GM19438 (cell line): ENCODE measurements around the gene BICRA.
A peak's percentile ranks its signal among the peaks of the same experiment; 100 is the strongest.

ENCODE experiments used
- ATAC-seq: cut with Tn5 transposase; IDR thresholded peaks from one replicate; pipeline ENCODE4 v1.9.1; 2021; ENCODE audit warnings: low read depth; ENCODE audit not compliant: unreplicated experiment

BICRA gene

DNA sequence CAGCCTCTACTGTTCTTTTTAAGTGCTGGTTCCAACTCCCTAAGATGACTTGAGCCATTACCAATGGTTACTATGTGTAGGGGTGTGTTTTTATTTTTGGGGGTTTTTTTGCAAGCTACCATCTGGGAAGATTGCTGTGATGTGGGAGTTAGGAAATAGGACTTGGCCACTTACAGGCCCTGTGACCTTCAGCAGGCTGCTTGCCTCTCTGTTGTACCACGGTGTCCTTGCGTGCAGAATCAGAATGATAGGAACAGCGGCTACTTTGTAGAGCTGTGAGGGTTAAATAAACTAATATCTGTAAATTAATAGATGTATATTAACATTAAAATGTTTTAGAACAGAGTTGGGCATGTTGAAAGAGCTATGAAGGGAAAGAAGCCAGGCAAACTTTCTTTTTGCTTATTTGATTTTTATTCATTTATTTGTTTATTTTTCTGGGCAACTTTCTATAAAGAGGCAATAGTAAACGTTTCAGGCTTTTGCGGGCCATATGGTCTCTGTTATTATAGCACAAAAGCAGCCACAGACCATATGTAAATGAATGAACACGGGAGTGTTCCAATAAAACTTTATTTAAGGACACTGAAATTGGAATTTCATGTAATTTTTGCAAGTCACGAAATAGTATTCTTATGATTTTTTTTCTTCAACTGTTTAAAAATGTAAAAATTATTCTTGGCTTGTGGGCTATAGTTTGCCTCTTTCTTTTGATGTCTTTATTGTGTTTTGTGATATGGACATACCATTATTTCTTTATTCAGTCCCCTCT lies 77.9 kb downstream of the BICRA start:
- no peak for ATAC-seq

DNA sequence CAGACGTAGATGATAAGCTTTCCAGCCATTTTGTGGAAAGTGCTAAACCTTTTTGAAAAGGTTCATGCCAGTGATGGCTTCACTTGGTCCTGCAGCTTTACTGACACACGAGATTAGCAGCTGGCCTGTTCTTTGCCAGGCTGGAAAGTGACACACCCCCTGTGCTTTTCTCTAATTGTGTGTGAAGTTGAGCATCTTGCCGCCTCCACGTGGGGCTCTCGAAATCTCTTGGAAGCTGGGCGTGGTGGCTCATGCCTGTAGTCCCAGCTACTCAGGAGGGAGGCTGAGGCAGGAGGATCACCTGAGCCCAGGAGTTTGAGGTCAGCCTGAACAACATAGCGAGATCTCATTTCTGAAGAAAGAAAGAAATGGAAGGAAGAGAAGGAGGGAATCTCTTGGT lies 79.0 kb downstream of the BICRA start:
- ATAC-seq, result no peak

DNA sequence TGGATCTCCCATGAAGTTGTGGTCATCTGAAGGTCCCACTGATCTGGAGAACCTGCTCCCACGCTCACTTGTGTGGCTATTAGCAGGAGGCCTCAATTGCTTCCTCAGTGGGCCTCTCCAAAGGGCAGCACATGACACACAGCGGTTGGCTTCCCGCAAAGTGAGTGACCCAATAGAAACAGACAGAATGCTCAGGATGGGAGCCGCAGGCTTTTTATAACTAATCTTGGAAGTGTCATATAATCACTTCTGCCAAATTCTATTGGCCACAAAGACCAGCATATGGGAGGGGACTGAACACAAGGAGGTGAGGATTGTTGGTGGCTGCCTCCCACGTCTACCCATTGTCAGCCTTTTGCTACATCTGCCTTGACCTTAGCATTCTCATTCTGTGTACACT lies 82.2 kb downstream of the BICRA start:
- ATAC-seq, result no peak

DNA sequence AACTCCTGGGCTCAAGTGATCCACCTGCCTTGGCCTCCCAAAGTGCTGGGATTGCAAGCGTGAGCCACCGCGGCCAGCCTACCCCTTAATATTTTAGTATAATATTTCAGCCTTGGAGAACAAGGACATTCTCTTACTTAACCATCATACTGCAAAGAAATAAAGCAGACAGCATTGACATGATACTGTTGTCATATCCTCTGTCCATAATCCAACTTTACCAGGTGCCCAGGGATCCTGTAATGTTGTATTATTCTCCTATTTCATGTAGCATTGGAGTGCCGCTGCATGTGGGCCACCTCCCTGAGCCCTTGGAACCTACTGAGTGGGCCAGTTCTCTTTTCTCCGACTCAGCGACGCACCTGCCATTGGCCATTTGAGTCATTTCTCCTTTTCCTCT lies 82.8 kb downstream of the BICRA start:
- no peak for ATAC-seq

DNA sequence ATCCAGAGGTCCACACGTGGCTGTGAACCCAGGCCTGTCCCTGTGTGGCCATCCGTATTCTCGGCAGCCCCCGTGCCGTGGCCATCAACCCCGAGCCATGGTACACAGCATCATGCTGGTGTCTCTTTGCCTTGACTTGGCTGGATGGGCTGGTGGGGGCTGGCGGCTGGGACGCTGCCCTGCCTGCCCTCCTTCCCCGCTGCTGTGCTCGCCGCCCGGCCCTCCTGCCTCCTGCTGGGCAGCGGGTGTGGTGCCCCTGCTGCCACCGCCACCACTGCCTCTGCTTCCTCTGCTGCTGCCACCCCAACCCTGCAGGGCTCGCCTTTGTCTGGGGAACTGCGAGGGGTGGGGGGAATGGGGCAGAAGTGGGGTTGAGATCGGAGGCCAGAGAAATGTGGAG lies 84.6 kb downstream of the BICRA start:
- no peak for ATAC-seq

DNA sequence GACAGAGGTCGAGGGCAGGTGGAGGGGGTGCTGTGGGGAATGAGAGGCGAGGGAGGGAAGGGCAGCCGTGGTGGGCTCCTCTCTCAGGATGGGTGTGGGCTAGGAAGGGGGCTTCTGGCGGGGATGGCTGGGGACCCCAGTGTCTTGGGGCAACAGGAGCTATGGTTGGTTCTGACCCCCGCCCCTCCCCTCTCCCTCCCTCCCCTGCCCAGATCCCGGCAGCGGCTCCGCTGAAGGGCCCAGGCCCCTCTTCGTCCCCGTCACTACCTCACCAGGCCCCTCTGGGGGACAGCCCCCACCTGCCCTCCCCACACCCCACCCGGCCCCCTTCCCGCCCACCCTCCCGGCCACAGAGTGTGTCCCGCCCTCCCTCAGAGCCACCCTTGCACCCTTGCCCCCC lies 85.0 kb downstream of the BICRA start:
- no peak for ATAC-seq

DNA sequence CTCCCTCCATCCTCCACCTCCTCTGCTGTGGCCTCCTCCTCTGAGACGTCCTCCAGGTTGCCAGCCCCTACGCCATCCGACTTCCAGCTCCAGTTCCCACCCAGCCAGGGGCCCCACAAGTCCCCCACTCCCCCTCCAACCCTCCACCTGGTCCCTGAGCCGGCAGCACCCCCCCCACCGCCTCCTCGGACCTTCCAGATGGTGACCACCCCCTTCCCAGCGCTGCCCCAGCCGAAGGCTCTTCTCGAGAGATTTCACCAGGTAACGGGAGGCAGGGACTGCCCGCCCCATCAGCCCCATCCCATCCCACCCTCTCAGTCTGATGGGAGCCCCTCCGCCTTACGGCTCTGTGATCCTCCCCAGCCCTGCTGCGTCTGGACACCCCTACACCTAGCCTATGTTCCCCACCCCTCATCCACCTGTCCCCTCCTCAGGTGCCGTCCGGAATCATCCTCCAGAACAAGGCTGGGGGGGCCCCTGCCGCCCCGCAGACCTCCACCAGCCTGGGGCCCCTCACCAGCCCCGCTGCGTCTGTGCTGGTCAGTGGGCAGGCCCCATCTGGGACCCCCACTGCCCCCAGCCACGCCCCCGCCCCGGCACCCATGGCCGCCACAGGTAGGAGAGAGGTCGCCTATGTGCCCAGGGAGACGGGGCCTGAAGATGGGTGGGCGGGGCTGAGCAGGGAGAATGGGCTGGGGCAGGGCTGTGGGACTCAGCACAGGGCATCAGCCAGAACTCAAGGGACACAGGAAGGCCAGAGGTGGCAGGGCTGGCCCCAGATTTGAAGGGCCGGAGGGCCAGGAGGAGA lies 85.7 kb downstream of the BICRA start:
- no peak for ATAC-seq

DNA sequence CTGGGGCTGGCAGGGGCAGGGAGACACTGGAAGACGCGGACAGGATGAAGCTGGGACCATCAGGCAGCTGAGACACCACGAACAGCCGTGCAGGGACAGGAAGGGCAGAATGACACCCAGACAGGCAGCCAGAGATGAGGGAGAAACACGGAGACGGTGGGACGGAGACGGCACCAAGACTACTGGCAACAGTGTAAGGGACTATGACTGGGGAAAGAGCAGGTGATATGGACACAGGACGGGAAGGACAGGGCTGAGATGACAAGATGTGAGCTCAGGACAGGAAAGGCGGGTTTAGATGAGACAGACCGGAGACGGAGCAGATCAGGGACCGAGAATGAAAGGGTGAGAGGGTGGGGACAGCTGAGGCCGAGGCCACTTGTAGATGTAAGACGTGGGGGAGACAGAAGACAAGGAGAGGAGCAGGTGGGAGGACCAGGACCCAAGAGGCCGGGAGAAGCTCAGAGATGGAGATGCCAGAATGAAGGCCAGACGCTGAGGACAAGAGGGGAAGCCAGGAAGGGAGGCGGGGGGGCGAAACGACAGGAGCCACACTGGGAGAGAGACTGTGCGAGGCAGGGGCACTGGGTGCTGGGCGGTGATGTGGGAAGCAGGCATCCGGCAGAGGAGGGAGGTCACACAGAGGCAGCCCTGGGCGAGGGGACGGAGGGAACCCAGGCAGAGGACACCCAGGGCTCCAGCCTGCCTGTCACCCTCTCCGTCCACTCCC lies 86.8 kb downstream of the BICRA start:
- no peak for ATAC-seq

DNA sequence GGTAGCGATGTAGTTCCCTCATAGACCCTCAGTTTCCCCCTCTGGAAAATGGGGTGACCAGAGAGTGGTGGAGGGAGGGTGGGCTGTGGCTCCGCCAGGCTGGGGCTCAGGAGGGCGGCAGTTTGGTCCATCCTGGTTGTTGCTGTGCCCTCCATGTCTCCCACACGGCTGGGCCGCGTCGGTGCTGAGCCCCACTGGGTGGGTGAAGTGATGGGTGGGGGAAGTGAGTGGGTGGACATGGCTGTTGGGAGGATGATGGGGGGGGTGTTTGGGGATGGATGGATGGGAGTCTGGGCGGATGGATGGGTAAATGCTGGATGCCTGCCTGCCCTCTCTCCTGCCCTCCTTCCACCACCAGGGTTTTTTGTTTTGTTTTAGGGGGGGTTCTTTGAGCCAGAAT lies 87.7 kb downstream of the BICRA start:
- ATAC-seq, result no peak

DNA sequence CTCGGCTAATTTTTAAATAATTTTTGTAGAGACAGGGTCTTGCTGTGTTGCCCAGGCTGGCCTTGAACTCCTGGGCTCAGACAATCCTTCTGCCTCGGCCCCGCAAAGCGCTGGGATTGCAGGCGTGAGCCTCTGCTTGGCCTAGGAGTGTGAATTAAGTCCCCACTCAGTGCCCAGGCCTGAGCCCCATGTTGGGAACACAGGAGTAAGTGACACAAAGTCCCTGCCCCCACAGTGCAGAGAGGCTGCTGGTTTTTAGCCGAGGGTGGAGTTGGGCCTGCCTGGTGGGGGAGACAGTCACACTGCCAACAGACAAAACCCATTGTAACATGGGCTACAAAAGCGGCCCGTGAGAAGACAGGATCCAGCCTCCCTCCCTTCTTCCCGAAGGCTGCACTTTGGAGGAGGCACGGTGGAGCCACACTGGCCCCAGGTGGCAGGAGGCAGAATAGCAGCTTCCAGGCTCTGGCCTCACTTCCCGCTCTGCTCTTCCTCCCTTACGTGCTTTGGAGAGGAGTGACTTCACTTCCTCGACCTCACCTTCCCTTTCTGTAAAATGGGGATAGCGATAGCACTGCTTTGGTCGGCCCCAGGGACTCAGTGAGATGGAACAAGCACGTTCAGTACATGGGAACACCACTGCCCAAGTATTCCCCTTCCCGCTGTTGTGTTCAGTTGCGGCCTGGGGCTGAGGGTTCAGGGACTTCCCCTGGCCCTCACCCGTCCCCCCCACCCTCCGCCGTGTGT lies 89.1 kb downstream of the BICRA start:
- peak; percentile 66 for ATAC-seq

DNA sequence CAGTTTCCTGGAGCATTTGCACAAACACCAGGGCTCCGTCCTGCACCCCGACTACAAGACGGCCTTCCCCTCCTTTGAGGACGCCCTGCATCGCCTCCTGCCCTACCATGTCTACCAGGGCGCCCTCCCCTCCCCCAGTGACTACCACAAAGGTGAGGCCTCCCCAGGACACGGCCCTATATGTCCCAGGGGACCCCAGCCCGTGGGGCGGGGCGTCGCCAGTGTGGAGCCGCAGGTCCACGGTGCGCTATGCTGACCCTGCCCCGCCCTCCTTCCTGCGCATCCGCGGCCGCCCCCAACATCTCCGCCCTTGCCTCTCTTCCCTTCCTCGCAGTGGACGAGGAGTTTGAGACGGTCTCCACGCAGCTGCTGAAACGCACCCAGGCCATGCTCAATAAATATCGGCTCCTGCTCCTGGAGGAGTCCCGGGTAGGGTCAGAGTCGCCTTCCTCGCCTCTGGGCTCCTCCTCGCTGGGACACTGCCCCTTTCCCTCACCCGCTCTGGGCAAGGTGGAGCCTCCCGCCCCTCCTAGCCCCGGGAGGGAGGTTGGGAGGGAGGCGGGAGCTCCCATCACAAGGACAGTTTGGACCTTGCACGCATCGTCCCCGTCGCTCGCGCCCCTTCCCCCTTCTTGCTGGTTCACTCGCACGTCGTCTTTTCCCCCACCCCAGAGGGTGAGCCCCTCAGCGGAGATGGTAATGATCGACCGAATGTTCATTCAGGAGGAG lies 89.9 kb downstream of the BICRA start:
- no peak for ATAC-seq

DNA sequence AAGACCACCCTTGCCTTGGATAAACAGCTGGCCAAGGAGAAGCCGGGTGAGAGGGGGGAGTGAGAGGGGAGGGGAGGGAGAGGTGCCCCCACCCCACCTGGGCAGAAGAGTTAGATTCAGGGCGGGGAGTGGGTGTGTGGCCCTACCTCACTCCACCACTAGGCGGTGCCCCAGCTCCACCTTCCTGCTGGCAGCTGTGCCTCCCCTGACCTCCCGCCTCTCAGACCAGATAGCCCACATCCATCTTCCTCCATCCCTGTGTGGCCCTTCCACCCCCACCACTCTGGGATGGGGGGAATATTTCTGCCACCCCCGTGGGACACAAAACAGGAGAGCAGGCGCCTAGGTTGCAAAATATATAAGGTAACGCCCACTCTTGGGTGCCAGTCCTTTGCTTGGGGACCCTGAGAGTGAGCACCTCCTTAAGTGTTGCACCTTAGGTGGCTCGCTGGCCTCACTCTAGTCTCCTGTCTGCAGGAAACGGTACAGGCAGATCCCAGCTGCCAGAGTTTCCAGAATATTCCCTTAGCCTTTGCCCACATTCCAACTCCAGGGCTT lies 90.5 kb downstream of the BICRA start:
- ATAC-seq, result no peak

DNA sequence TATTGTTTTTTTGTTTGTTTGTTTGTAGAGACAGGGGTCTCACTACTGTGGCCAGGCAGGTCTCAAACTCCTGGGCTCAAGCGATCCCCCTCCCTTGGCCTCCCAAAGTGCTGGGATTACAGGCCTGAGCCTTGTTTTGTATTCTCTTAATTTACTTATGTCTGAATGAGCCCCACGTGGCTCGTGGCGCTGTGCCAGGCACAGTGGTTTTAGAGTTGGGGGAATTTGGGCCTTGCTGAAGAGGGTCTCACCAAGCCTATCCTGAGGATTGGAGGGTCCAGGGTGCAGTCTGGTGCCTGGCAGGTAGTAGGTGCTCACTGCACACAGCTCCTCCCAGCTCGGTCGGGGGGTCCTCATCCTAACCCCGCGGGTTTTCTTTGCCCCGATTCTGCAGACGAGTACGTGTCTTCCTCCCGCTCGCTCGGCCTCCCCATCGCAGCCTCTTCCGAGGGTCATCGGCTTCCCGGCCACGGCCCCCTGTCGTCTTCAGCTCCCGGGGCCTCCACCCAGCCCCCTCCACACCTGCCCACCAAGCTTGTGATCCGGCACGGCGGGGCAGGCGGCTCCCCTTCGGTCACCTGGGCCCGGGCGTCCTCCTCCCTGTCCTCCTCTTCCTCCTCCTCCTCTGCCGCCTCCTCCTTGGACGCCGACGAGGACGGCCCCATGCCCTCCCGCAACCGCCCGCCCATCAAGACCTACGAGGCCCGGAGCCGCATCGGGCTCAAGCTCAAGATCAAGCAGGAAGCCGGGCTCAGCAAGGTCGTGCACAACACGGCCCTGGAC lies 92.2 kb downstream of the BICRA start:
- no peak for ATAC-seq

DNA sequence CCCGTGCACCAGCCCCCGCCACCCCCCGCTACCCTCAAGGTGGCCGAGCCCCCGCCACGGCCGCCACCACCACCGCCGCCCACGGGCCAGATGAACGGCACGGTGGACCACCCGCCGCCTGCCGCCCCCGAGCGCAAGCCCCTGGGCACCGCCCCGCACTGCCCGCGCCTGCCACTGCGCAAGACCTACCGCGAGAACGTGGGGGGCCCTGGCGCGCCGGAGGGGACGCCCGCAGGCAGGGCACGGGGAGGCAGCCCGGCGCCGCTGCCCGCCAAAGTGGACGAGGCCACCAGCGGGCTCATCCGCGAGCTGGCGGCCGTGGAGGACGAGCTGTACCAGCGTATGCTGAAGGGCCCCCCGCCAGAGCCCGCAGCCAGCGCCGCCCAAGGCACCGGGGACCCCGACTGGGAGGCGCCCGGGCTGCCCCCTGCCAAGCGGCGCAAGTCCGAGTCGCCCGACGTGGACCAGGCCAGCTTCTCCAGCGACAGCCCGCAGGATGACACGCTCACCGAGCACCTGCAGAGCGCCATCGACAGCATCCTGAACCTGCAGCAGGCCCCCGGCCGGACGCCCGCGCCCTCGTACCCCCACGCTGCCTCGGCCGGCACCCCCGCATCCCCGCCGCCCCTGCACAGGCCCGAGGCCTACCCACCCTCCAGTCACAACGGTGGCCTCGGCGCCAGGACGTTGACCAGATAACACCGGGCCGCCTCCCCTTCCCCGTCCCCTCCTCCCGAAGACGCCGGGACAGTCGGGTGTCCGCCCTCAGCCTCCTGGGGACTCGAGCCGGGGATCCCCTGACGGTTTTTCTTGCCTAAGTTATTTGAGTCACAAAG lies 93.0 kb downstream of the BICRA start:
- ATAC-seq, result no peak

DNA sequence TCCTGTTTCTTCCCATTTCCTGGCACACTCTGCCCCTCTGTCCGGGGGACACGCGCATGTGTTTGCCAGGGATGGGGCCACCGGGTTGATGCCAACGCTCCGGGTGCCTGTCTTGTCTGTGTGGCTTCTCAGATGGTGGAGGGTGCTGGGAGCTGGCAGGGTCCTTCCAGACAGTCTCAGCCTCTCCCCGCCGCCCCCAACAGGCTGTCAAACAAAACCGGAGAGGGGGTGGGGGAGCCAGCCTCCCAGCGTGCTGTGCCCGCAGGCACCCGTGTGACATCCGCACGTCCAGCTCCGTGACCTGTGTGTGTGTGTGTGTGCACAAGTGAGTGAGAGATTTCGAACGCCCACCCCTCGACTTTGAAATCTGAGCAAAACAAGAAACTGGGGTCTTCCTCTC lies 93.7 kb downstream of the BICRA start:
- ATAC-seq, result no peak

DNA sequence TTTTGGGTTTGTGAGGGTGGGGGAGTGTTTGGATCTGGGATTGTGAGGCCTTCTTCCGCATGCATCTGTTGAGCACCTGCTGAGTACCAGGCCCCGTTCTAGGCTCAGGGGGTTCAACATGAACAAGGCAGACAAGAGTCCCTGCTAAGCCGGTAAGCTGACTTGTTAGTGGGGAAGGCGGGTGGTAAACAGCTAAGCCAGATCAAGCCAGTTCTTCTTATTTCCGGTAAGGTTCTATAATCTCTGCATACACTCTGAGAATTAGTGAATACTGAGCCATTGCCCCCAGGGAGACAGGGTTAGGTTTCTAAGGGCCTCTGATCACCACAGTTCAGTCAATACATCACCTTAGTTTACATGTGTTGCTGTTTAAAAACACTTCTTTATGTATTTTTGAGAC lies 94.4 kb downstream of the BICRA start:
- no peak for ATAC-seq

DNA sequence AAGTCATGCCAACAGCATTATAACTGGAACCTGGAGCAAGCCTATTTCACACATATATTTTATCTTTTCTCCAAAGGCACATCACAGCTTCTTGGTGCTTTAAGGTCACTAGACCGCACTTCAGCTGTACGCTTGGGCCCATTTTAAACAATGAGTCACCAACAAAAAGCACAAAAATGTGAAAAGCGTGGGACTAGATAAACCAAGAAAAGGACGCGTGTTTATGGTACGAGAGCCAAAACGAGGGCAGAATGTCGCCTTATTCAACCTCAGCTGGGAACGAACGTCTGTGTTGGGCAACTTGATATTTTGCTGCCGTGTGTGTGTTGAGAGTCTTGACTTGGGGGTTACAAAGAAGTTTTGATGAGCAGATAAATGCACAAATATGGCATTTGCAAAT lies 95.1 kb downstream of the BICRA start:
- no peak for ATAC-seq

DNA sequence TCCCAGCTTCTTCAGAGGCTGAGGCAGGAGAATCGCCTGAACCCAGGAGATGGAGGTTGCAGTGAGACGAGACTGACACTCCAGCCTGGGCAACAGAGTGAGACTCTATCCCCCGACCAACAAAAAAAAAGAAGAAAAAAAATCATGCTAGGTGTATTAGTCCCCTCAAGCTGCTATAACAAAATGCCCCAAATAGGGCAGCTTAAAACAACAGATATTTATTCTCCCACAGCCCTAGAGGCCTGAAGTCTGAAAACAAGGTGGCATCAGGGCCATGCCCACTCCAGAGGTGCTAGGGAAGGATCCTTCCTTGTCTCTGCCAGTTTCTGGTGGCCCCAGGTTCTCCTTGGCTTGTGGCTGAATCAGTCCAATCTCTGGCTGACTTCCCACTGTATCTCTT lies 95.7 kb downstream of the BICRA start:
- ATAC-seq, result no peak
